HG02943 (cell line): ENCODE data around the gene CNTN6.

Experiments used
- ATAC-seq: cut with Tn5 transposase; IDR thresholded peaks from one replicate; pipeline ENCODE4 v1.9.1; 2021; ENCODE audit warnings: mild to moderate bottlenecking, low read depth, moderate library complexity; ENCODE audit not compliant: unreplicated experiment

The CNTN6 gene

DNA sequence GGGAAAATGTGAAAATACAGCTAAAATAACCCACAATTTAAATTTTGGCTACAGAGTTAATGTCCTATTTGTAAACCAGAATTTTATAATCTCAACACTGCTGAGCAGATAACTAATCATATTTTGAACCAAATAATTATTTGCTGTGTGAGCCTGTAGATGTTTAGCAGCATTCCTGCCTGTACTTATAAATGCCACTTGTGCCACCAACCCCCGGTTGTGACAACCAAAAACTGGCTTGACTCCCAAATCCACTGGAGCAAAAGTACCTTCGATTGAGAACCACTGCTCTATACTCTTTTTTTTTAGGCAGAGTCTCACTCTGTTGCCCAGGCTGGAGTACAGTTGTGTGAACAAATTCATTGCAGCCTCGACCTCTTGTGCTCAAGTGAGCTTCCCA, 78.5 kb downstream of the CNTN6 start:
- ATAC-seq: no peak

DNA sequence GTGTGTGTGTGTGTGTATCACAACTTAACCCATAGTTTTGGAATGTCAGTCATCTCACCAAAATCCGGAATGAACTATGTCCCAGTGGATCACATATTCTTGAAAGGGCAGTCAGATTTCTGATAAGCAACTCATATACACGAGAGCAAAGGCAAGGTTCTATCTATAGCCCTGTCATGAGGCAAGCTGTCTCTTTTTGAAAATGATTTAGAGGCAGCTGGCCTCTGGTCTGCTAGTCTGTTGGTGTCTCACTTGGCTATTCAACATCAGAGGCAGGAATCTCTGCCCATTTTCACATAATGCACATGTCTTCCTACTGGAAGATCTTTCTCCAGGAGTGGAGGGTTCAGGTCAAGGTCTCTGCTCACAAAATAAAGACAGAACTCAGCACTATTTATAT, 79.8 kb downstream of the CNTN6 start:
- ATAC-seq: no peak

DNA sequence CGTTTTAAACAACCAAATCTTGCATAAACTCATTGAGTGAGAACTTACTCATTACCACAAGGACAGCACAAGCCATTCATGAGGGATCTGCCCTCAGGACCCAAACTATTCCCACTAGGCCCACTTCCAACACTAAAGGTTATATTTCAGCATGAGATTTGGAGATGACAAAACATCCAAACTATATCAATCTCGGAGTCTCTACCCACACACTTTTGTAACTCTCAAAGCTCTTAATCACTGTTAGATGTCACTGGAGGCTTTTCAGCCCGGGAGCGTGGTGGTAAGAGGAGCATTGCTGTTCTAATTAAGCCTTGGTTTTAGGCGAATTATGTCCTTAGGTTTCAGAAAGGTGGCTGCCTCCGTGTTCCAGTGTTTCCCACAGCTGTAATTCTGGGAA, 86.3 kb downstream of the CNTN6 start:
- ATAC-seq: no peak

DNA sequence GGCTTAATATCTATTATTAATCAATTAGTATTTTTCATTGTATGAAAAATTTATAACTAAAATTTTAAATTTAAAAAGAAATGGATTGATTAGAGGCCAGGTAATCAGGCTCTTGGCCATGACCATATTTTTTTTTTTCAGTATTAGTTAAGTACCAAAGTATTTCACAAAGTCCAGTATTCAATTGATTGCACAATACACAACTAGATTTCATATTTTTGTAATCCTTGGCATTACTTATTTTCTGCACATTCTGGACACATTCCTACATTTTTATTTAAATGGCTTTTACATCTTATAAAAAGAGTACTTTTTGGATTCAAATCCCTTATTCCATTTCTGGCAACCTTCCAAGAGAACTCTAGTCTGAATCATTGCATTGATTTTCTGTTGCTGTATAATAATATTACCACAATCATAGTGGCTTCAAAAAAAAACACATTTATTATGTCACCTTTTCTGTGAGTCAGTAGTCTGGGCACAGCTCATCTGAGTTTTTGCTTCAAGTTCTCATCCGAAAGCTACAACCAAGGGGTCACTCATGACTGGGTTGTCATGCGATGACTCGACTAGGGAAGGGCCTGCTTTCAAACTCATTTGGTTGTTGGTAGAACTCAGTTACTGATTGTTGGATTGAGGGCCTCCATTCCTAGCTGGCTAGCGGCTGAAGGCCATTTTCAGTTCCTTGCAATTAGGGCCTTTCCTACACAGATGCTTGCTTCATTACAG, 90.7 kb downstream of the CNTN6 start:
- no peak for ATAC-seq

DNA sequence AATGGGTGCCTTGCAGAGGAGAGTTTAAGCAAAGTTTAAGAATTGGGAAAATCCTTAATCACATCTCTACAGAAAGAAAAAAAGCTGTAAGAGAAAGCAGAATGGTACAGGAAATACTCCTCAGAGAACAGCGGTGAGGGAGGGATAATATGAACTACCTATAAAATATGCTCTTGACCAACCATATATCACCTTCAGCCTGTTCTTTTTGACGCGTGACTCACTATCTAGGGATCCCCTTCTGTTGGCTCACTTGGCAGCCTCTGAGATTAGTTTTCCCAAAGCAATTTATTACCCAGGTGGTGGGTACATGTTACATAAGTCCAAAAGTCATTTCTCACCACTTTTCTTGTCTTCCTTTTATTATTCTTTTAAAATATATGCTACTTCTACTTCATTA, 97.7 kb downstream of the CNTN6 start:
- no peak for ATAC-seq

DNA sequence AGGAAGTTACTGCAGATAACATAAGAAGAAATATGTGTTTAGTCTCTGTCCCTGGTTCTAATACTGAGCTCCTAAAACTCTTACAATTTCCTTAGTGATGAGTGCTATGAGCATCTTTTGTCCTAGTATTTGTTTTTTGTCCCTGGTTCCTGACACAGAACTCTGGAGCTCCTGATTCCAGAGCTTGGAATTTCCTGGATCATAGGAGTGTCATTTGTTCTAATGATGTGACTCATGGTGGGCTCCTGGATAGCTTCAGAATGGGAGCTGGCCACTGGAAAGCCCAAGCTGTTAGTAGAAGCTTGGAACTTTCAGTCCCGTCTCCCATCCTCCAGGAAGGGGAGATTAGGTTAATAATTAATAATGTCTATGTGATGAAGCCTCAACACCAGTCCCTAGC, 98.2 kb downstream of the CNTN6 start:
- no peak for ATAC-seq

DNA sequence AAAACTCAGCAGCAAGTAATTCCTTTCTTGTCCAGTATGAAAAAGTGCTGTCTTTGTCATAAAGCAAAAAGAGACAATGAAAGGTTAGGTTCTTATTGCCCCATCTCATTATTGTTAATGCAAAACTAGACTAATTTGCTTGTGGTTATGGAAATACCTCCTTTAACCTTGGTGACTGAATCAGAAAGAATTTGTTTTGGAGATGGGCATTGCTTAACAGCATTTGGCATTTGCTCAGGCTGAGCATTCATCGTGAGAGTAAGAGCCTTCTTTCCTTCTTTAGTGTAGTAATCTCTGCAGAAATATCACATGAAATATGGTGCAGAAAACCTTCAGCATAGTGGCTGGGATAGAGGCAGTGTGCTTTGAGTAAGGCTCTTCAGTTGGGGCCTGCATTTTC, 103.1 kb downstream of the CNTN6 start:
- no peak for ATAC-seq

DNA sequence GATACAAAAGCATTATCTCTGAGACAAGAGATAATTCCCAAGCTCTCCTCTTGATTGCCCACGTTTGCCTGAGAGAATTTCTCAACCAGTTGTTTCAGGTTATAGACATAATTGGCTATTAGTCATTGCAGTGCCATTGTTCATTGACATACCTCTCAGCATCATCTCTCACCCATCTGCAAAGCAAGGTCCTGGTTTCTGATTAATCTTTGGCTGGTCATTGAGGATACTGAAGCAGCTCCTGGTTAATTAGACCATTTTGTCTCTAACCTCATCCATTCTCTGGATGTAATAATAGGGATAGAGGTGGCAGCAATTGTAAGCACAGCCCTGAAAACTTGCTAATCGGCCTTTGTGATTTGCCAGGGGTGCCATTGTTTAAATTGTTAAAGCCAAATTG, 104.2 kb downstream of the CNTN6 start:
- ATAC-seq: no peak

DNA sequence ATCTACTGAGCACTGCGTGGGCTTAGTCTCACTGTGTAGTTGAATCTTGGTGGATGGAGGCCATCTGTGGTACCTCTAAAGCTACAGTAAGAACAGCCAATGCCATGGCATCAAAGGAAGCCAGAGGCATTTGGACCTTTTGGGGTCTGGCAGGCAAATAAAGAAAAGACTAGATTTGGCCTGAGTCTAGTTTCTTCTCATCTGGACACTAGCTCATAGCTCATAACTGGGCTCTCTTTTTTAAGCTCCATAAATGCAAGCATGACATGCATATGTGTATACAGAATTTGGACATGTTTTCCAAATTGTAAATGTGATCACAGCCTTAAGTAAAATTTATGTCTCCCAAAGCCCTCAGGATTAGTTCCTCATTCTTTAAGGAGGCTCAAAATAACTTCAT, 107.5 kb downstream of the CNTN6 start:
- ATAC-seq: no peak

DNA sequence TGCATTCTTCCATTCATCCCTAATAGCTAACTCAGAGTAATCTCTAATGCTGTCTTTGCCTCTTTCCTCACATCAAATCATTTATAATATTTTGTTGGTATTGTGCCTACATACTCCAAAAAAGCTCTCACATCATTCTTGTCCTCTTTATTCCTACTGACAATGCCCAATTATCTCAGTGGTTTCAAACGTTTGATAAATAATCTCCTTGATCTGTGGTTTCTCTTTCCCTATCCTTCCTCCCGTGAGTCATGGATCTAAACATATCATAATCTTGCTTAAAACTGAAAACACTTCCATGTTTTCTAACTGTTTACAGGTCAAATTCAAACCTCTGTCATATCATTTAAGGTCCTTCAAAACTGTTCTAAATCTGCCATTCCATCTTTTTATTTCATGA, 115.1 kb downstream of the CNTN6 start:
- no peak for ATAC-seq

DNA sequence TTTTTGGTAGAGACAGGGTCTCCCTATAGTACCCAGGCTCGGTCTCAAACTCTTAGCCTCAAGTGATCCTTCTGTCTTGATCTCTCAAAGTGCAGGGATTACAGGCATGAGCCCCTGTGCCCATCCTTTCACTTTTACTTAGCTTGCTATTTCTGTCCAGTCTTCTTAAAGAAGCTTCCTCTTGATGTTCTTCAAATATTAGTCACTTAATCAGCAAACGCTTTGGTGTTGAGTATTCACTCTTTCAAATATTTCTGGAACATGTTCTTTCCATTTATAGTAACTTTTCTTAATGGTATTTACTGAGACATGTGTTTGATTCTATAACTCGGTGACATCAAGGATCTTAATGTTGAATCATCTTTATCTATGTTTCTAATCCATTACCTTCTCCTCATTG, 122.1 kb downstream of the CNTN6 start:
- no peak for ATAC-seq

DNA sequence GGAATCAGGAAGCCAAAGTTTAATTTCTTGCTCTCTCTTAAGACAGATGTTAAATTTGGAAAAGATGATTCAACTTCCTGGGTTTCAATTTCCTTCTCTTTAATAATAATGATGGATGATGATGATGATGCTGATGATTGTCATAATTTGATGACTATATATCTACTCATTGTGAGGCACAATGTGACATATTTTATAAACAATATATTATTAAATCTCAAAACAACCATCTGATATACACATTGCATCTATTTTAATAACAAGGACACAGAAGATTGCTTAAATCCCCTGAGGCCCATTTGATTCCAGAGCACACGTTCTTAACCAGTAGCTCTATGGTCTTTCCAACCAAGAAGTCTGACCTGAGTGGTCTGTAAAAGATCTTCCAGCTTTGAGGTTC, 124.0 kb downstream of the CNTN6 start:
- no peak for ATAC-seq

DNA sequence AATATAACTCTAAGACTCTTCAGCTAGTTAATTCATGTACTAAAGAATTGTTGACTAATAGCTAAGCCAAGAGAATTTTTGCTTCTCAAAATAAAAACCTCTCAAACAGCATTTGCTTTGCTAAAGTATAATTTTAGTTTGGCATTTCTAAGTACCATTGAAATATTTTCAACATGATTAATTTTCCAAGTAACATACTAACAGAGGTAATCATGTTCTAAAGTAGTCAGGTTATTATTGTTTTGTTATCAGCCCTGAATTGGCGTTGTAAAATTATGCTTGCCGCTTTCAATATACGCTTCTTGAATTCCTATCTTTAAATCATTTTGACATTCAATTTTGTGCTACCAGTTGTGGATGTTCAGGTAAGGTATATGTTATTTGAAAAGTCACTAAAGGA, 134.3 kb downstream of the CNTN6 start:
- ATAC-seq: no peak

DNA sequence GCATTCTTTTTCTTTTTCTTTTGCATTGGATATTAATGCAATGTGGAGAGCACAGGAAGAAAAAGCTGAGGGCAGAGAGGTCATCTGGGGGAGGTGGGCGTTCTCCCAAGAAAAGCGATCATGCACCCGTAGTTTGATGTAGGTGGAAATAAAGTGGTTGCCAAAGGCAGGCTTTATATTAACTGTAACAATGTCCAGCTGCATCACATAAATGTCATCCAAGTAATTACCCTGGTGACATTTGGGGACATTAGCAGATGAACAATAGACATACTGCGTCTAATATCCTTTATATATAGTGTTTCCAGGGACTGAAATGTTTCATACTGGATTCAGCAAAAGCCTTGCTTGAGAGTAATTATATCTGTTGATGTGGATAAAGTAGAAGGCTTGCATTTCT, 135.5 kb downstream of the CNTN6 start:
- ATAC-seq: no peak

DNA sequence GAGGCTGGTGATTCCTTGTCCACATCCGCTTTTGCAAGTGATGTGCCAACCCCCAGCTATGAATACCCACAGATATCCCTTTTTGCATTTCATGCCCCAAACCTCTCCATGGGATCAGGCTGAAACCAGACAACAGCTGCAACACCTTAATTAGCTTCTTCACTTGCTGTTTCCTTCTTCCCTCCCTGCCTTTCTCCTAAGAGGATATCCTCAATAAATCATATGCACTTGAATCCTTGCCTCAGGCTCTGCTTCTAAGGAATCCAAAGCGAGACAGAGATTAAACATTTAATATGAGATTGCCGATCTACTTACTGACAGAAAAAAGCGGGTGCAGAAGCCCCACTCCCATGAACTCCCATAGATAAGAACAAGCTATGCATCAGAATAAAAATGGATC, 138.1 kb downstream of the CNTN6 start:
- no peak for ATAC-seq

DNA sequence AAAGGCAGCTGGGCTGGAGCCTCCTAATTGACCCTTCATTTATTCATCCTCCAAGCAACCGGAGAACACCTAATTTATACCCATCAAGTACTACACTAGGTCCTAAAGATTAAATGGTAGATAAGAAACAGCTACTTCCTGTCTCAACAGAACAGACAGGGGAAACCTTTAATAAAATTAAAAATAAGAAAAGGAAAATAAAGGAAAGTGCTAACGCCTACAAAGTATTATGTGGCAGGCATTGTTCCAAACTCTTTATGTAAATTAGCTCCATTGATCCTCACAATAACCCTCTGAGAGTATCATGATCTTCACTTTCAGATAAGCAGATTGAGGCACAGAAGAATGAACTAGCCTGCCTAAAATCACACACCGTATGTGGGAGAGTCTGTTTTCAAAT, 139.5 kb downstream of the CNTN6 start:
- no peak for ATAC-seq

DNA sequence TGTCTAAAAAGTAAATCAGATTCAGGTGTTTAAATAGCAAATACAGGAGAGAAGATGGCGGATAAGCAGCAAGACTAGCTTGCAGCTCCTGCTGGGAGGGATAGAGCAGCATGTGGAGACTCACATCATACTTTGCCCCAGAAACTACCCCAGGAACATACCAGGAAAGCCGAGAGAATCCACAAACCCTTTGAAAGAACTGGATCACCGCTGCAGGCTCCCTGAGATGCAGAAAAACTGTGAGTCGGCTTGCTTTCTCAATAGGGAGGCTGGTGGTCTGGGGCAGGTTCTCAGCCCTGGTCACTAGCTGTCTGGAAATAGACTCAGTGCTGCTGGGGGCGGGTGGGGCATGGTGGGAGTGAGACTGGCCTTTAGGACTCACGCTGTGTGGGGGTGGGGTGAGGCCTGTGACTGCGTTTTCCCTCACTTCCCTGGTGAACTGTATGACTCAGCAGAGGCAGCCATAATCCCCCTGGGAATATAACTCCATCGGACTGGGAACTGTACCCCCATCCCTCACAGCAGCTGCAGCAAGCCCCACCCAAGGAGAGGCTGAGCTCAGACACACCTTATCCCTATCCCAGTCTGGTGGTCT, 142.8 kb downstream of the CNTN6 start:
- ATAC-seq: no peak

DNA sequence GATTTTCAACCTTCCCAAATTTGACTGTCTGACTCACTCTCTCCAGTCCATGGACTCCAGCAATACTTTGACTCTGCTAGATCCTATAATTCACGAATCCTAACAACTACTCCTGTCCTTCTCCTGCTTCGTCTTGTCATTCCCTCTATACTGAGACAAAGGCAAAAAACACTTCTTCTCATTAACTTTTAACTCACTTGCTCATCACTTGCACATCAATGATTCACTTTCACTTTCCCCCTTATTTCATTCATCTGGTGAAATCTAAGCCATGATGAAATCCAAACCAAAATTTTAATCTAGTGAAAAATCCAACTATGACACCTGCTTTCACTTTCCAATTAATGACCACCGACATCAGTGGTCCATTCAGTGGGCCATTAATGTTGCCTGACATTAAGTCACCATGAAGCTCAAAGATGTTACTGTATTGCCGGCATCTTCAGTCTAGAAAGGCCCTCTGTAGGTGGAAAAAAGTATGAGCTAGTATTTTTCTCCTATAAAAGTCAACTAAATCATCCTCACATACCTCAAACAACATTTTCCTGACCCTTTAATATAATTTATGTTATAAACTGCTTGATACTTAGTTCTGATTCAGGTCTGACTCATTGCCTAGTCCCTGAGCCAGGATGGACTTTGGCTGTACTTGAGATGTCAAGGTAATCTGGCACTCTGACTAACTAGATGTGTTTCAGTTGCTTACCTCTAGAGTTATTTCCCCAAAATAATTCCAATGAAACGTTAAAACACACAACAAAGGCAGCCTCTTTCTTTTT, 158.6 kb downstream of the CNTN6 start:
- ATAC-seq: no peak

DNA sequence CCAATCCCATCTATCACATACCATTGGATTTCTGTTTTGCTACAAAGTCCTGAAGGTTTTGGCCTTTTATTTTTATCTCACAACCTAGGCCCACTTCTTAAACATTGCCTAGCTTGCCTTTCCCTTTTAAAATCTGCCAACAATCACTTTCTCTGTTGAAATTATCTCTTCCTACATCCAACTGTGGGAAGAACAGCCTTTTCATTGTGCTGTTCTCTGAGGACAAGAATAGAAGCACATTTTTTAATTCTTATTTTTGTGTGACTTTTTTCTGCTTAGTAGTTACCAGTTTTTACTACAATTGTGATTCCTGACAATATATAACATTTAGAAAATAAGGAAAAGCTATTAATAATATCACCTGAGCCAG, 159.2 kb downstream of the CNTN6 start:
- no peak for ATAC-seq

DNA sequence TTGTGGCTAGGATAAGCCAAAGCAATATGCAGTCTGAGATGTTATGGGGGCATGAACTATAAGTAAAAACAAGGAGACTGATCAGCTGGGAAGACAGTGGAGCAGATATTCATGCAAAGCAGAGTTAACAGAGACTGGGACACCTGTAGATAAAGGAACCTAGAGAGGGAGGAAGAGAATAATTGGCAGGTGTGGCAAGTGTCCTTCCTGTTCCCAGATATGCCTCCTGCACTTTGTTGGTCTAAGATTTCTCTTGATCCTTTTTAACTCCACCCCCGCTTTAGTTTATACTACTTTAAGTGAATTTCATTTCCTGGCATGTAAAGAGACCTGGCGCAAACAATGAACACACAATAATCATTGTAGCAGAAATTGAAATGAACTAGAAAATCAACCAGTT, 169.4 kb downstream of the CNTN6 start:
- ATAC-seq: no peak

DNA sequence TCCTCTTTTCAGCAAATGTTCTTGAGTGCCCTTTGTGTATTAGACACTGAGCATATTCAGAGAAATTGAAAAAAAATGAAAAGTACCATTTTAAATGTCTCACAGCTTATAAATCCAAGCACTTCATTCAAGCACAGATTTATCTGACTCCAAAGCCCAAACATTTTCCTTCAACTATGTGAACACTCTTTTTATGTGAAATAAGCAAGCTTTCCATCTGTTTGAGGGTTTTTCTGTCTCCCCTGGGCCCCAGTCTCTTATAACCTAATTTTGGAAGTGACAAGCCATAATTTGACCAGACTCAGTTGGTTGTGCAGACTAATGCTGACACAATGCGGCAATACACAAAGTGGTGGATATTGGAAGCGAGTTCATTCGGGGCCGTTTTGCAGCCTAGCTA, 170.3 kb downstream of the CNTN6 start:
- no peak for ATAC-seq

DNA sequence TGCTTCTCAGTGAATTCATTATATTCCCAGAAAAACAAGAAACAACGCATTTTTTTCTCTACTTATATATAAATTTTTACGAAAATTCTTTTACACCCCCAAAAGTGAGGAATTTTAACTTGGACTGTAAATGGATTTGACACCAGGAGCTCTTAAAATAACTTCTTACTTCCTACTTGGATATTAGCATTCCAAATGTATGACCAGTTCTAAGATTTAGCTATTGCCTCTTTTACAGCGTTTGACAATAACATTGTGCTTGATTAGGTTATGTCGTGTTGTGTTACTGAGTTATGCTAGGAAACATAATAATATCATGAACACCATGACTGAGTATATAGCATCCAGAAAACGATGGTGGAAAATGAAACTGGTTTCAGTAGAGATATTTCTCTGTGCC, 177.0 kb downstream of the CNTN6 start:
- no peak for ATAC-seq
